HCEC 1CT (cell line): ENCODE measurements around the gene ZNF98.

Experiments used
- DNase-seq: peaks from one replicate; pipeline ENCODE4 v3.0.0-alpha.2; 2017

The ZNF98 gene

GRCh38 chr19:22422211-22422610 lies at the start of gene ZNF98:
ZNF98 (minus strand) TSS chr19:22422346; CDS start chr19:22422224, 122 bp downstream.
- DNase-seq, result no peak

GRCh38 chr19:22446605-22447004 lies 24.5 kb upstream of the ZNF98 start:
- DNase-seq, result no peak

- DNase-seq, result no peak
These were observed 15.9 kb upstream of the ZNF98 start for GRCh38 chr19:22438011-22438410.

- DNase-seq, result no peak
These were observed 6.1 kb upstream of the ZNF98 start for GRCh38 chr19:22427960-22428913.

- DNase-seq, result no peak
These were observed 5.4 kb upstream of the ZNF98 start for GRCh38 chr19:22427547-22427946.

- DNase-seq, result no peak
These were observed 4.8 kb upstream of the ZNF98 start for GRCh38 chr19:22426901-22427300.

GRCh38 chr19:22421797-22422196 lies 349 bp downstream of the ZNF98 start:
- DNase-seq, result no peak

GRCh38 chr19:22354665-22355064 lies 67.5 kb downstream of the ZNF98 start:
- no peak for DNase-seq
